Measurements from ENCODE around the gene PROK1.
A peak's percentile ranks its signal among the peaks of the same experiment; 100 is the strongest.

PROK1 gene

GRCh38 chr1:110490791-110491451 is 40.0 kb downstream of the PROK1 start:
- DNase-seq, result no peak

DNA sequence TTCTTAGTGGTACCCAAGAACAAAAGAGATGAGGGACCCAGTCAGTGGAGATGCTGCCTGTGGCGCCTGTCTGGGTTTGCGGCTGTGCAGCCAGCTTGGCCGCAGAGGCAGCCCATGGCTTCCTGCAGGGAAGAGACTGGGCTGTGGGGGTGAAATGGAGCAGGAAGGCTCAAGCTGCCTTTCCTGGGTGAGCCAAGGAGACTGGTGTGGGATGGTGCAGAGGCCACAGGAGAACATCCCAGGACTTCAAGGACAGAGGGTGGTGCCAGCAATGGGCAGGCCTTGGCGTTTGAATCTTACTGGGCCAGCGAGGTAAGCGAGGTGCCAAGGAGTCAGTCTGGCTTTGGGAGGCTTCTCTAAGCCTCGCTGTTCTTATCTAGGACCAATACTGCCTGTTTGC is 41.6 kb downstream of the PROK1 start:
- DNase-seq, result no peak

GRCh38 chr1:110493059-110493699 is 42.2 kb downstream of the PROK1 start:
- DNase-seq, result no peak

DNA sequence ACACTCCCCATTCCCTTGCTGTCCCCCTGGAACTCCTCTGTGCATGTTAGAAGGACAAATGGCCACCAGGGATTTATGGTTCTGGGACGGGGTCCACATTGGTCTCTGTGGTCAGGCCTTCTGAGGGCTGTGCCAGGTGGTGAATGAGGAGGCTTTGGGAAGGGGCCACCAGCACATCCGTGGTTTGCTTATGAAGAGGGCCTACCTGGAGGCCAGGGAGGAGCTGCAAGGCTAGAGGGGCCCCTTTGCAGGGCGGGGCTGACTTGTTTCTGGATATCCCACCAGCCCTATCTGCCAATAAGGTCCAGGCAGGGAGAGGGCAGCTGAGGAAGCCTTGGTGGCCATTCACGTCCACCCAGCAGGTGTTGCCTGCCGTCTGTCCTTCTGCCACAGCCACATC is 43.1 kb downstream of the PROK1 start:
- DNase-seq, result no peak

GRCh38 chr1:110494522-110495406 is 43.8 kb downstream of the PROK1 start:
- DNase-seq, result no peak

GRCh38 chr1:110495926-110496600 is 45.1 kb downstream of the PROK1 start:
- peak; percentile 74 for DNase-seq

DNA sequence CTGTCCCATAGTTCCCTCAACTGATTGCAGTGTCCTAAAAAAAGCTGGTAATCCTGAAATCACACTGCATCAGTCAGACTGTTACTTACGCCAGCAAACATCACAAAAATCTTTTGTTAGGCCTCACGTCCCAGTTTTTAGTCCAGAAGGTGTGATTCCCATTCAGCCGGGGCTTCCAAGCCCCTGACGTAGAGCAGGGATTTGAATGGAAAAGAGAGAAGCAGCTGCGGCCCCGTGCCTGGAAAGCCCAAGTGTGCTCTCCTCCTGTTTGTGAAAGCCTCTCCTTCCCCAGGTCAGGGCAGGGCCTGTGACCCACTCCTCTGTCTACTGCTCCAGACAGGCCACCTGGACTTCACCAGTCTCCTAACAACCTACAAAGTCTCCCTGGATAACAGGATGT is 47.3 kb downstream of the PROK1 start:
- no peak for DNase-seq

DNA sequence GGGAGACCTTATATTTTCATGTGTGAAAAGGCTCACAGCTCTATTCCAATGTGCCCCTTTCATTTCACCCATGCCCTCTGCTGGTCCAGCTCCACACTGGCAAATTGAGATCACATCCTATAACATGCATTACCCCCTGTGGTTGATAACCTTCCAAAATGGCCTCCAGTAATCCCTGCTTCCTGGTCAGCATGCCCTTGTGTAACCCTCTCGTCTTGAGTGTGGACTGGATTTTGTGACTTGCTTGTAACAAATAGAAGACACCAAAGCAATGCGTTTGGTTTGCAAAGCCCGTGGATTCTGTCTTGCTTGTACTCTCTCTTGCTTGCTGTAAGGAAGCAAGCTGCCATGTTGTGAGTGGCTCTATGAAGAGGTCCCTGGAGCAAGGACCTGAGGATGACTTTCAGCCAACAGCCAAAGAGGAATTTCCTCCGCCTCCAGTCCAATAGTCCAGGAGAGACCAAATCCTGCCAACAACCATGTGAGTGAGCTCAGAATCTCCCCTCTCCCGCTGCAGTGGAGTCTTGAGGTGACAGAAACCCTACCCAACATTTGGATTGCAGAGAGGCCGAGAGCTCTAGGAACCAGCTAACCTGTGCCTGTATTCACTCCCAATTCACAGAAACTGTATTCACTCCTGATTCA is 50.7 kb downstream of the PROK1 start:
- no peak for DNase-seq

DNA sequence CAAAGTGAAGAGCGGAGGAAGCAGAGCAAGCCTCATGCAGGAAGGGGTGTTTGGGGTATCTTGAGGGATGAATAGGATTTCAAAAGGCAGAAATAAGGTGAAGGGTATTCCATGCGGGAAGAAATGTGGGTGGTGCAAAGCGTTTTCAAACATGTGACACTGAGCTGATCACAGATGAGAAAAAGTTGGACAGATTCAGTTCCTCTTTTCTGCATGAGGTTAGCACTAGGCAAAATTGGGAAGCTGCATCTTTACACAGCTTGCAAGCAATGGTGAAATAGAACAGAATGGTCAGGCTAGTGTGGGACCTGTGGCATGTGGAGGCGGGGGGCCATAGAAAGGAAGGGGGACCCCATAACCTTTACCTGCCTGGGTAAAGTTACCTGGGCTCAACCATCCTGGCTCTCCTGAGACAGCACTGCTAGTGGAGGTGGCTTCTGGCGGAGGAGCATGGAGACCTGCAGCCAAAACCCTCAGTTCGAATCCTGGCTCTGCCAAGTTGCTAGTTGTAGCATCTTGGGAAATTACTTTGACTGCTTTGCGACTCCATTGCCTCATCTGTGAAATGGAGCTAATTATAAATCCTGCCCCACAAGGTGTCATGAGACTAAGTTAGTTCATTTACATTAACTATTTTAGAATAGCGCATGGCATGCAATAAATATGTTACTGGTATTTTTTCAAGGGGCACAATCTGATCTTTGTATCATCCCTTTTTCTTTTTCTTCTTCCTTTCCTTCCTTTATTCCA is 51.6 kb downstream of the PROK1 start:
- no peak for DNase-seq

DNA sequence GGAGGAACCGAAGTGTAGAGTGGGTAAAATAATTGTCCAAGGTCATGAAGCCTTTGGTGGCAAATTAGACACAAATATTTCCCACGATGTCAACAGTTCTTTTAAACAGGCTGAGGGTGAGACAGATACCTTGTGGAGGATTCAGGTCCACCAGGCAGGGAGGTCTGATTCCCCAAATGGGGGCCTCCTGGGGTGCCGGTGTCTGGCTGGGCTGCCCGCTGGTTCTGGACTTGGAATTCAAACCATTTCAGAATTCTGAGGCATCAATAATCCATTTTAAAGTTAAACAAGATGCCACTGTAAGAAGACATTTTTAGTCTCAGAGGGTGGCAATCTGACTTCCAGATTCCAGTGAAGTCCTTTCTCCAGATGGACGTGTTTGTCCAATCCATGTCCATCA is 52.5 kb downstream of the PROK1 start:
- no peak for DNase-seq

GRCh38 chr1:110504226-110504625 is 53.3 kb downstream of the PROK1 start:
- DNase-seq, result no peak

DNA sequence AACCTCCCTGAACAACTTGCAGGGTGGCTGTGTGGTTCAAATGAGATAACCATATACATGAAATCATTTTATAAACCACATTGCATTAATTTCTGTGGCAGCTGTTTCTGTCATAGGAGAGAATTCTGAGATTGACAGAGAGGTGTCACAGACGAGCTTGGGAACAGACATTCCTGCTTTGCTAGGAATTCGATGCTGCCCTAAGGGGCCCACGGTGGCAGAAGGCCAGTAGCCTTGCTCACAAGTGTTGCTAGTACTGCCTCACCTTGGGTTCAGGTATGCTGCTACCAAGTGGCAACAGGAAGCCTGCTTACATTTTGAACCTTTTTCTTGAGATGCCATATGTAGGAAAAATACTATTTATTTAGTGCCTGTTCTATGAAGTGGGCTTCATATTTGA is 54.6 kb downstream of the PROK1 start:
- DNase-seq, result no peak

DNA sequence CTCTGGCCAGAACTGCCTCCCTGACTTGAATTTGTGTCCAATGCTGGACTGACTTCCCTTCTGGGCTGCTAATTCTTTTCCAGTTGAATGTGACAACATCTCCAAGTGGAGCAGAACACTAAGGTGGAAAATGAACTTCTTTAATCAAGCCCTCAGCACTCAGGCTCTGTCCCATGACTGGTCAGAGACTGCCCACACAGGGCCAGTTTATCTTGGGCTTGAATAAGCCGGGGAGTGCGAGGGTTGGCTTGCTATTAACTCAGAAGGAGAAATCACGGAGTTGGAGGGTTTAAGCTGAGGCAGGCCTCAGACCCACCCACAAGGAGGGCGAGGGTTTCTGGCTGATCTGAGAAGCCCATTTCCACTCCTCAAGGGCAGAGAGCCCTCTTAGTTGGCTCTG is 55.6 kb downstream of the PROK1 start:
- DNase-seq, result no peak
